Neuron (in vitro differentiated cells): Measurements from ENCODE around the gene TEX264.

Source experiments
- H2AFZ ChIP-seq: one replicate; pipeline ENCODE4 v1.6.1; 2013; ENCODE audit warnings: low read depth, mild to moderate bottlenecking, inconsistent platforms, low read length, moderate library complexity
- H3K27me3 ChIP-seq: one replicate; pipeline ENCODE4 v1.6.1; 2013; ENCODE audit warnings: low read length; ENCODE audit not compliant: insufficient read depth
- H3K36me3 ChIP-seq: one replicate; pipeline ENCODE4 v1.6.1; 2013; ENCODE audit warnings: low read length; ENCODE audit not compliant: insufficient read depth
- H3K4me1 ChIP-seq: one replicate; pipeline ENCODE4 v1.6.1; 2013; ENCODE audit warnings: low read length; ENCODE audit not compliant: insufficient read depth
- H3K4me3 ChIP-seq: 2 replicates; pipeline ENCODE4 v1.5.1; 2013; ENCODE audit warnings: mild to moderate bottlenecking, low read length, moderate library complexity
- H3K9me3 ChIP-seq: one replicate; pipeline ENCODE4 v1.6.1; 2013; ENCODE audit warnings: low read length

The TEX264 gene

GRCh38 chr3:51691949-51692348 lies 20.9 kb downstream of the TEX264 start:
- Histone ChIP-seq H2AFZ (no peak overlapping the region), H3K4me3 (no peak overlapping the region), H3K36me3 (peaks cover 9% of the 10 kb centered on the region), H3K27me3 (no peaks in the 10 kb centered on the region), H3K9me3 (no peaks in the 10 kb centered on the region), H3K4me1 (peaks cover 2% of the 10 kb centered on the region)

- Histone ChIP-seq H3K4me1 (no peaks in the 10 kb centered on the region), H2AFZ (no peak overlapping the region), H3K4me3 (no peak overlapping the region), H3K36me3 (peaks cover 5% of the 10 kb centered on the region), H3K9me3 (no peaks in the 10 kb centered on the region), H3K27me3 (no peaks in the 10 kb centered on the region)
Measured at GRCh38 chr3:51692980-51693395, 21.9 kb downstream of the TEX264 start.

GRCh38 chr3:51696954-51697353 lies 25.9 kb downstream of the TEX264 start:
- H3K4me1 ChIP-seq: peaks cover under 1% of the 10 kb centered on the region
- peaks cover 6% of the 10 kb centered on the region for H3K36me3 ChIP-seq
- no peak overlapping the region for H2AFZ ChIP-seq
- H3K9me3 ChIP-seq: no peaks in the 10 kb centered on the region
- no peak overlapping the region for H3K4me3 ChIP-seq
- H3K27me3 ChIP-seq: no peaks in the 10 kb centered on the region

- H2AFZ ChIP-seq: no peak overlapping the region
- H3K36me3 ChIP-seq: peaks cover 6% of the 10 kb centered on the region
- peaks cover 11% of the 10 kb centered on the region for H3K4me1 ChIP-seq
- no peaks in the 10 kb centered on the region for H3K27me3 ChIP-seq
- H3K4me3 ChIP-seq: no peak overlapping the region
- no peaks in the 10 kb centered on the region for H3K9me3 ChIP-seq
Measured at GRCh38 chr3:51698209-51698608, 27.2 kb downstream of the TEX264 start.

GRCh38 chr3:51700403-51700802 lies 29.4 kb downstream of the TEX264 start:
- H3K4me1 ChIP-seq: peaks cover 25% of the 10 kb centered on the region
- no peaks in the 10 kb centered on the region for H3K9me3 ChIP-seq
- H3K4me3 ChIP-seq: no peak overlapping the region
- no peak overlapping the region for H2AFZ ChIP-seq
- peaks cover 6% of the 10 kb centered on the region for H3K36me3 ChIP-seq
- no peaks in the 10 kb centered on the region for H3K27me3 ChIP-seq

GRCh38 chr3:51702156-51702555 lies 31.1 kb downstream of the TEX264 start:
- Histone ChIP-seq H3K27me3 (no peaks in the 10 kb centered on the region), H3K4me1 (peaks cover 29% of the 10 kb centered on the region), H3K36me3 (peaks cover 6% of the 10 kb centered on the region), H2AFZ (no peak overlapping the region), H3K4me3 (no peak overlapping the region), H3K9me3 (no peaks in the 10 kb centered on the region)

- H3K36me3 ChIP-seq: peaks cover 6% of the 10 kb centered on the region
- peaks cover 38% of the 10 kb centered on the region for H3K4me1 ChIP-seq
- H2AFZ ChIP-seq: no peak overlapping the region
- no peak overlapping the region for H3K4me3 ChIP-seq
- H3K27me3 ChIP-seq: peaks cover 7% of the 10 kb centered on the region
- no peaks in the 10 kb centered on the region for H3K9me3 ChIP-seq
Measured at GRCh38 chr3:51703068-51703760, 32.2 kb downstream of the TEX264 start.

GRCh38 chr3:51703761-51704510 lies 32.9 kb downstream of the TEX264 start:
- Histone ChIP-seq H2AFZ (no peak overlapping the region), H3K4me3 (no peak overlapping the region), H3K4me1 (peaks cover 38% of the 10 kb centered on the region), H3K9me3 (no peaks in the 10 kb centered on the region), H3K27me3 (peaks cover 7% of the 10 kb centered on the region), H3K36me3 (peaks cover 6% of the 10 kb centered on the region)

- no peak overlapping the region for H3K4me3 ChIP-seq
- H3K4me1 ChIP-seq: peaks cover 38% of the 10 kb centered on the region
- H3K9me3 ChIP-seq: no peaks in the 10 kb centered on the region
- peaks cover 7% of the 10 kb centered on the region for H3K27me3 ChIP-seq
- peaks cover 3% of the 10 kb centered on the region for H3K36me3 ChIP-seq
- no peak overlapping the region for H2AFZ ChIP-seq
Measured at GRCh38 chr3:51704511-51704950, 33.5 kb downstream of the TEX264 start.

- H3K4me1 ChIP-seq: peaks cover 38% of the 10 kb centered on the region
- H3K36me3 ChIP-seq: no peaks in the 10 kb centered on the region
- H3K9me3 ChIP-seq: no peaks in the 10 kb centered on the region
- no peak overlapping the region for H3K4me3 ChIP-seq
- H3K27me3 ChIP-seq: peaks cover 7% of the 10 kb centered on the region
- H2AFZ ChIP-seq: no peak overlapping the region
Measured at GRCh38 chr3:51705276-51706020, 34.4 kb downstream of the TEX264 start.

- Histone ChIP-seq H3K36me3 (no peaks in the 10 kb centered on the region), H3K4me3 (no peak overlapping the region), H2AFZ (no peak overlapping the region), H3K9me3 (no peaks in the 10 kb centered on the region), H3K27me3 (peaks cover 7% of the 10 kb centered on the region), H3K4me1 (peaks cover 38% of the 10 kb centered on the region)
Measured at GRCh38 chr3:51706021-51706485, 35.0 kb downstream of the TEX264 start.

GRCh38 chr3:51706788-51707731 lies 36.0 kb downstream of the TEX264 start, which contains the start of gene GRM2:
TSS of gene GRM2 (plus strand) at chr3:51707068. CDS start at chr3:51708984, 1,916 bp downstream.
- Histone ChIP-seq H3K36me3 (no peaks in the 10 kb centered on the region), H3K27me3 (peaks cover 7% of the 10 kb centered on the region), H3K4me1 (peaks cover 36% of the 10 kb centered on the region), H2AFZ (peak within 1 kb of the TSS; percentile 58), H3K9me3 (no peaks in the 10 kb centered on the region), H3K4me3 (peak within 1 kb of the TSS; percentile 52)
